ENCODE measurements around the gene FASTK.

Gene FASTK

GRCh38 chr7:151088856-151089699 lies 8.5 kb upstream of the FASTK start:
- peak overlapping the region; percentile 54 to 91 (median 77) for H3K4me3 ChIP-seq (ENCODE audit: low read depth in 1 of 5, low read length in 5 of 5)
- peak overlapping the region; percentile 74 to 95 (median 93) for H3K9ac ChIP-seq (ENCODE audit: low read length in 5 of 5)
- H3K27me3 ChIP-seq (ENCODE audit: control insufficient read depth in 5 of 5, insufficient read depth in 4 of 5, low read length in 5 of 5), result no peaks in the 10 kb centered on the region
- H3K4me1 ChIP-seq (ENCODE audit: control insufficient read depth in 5 of 5, insufficient read depth in 5 of 5, low read length in 5 of 5), result peaks cover 25 to 83% (median 76%) of the 10 kb centered on the region in 5 donors
- H3K27ac ChIP-seq (ENCODE audit: low read depth, low read length), result peak overlapping the region; percentile 99
- H3K9me3 ChIP-seq (ENCODE audit: control insufficient read depth in 5 of 5, low read length in 5 of 5), result no peaks in the 10 kb centered on the region
- H3K36me3 ChIP-seq (ENCODE audit: control insufficient read depth in 5 of 5, insufficient read depth in 5 of 5, low read length in 5 of 5), result peaks cover 0 to 7% (median 0%) of the 10 kb centered on the region in 5 donors

DNA sequence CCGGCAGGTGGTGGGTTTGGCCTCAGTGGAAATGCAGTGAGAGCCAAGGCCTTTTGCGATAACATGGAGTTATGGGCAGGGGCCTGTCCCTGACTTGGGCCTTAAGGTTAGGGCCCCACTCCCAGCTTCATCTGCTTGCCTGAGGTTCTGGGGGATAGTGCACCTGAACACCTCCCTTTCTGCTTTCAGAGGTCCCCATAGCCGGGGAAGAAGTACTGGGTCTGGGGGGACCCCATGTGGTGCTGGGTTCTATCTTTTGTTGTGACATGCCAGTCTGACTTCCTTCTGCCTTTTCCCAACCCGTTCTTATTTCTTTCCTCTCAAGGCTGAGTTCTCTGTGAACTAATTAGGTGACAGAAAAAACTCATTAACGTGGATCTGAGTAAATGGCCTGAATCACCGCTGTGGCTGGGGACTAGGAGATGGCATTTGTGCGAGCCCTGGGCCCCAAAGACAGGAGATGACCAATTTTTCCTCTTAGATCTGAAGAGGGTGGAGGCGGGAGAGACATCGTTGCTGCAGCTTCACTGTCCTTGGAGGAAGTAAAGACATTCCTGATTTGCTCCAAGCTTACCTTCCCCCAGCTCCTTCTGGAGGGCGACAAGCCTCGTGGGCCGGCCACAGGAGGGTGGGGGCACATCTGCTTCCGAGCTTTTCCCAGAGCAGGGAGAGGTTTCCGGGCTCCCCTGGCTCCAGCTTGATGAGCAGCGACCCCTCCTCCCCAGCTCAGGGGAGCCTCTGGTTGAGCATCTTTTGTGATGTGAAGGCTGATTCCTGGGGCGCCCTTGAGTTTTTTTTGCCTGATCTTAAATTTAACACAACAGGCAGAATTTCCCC lies 7.6 kb upstream of the FASTK start:
- Histone ChIP-seq H3K36me3 (ENCODE audit: control insufficient read depth in 5 of 5, insufficient read depth in 5 of 5, low read length in 5 of 5) (peaks cover 0 to 7% (median 0%) of the 10 kb centered on the region in 5 donors), H3K9me3 (ENCODE audit: control insufficient read depth in 5 of 5, low read length in 5 of 5) (no peaks in the 10 kb centered on the region), H3K4me3 (ENCODE audit: low read depth in 1 of 5, low read length in 5 of 5) (peak overlapping the region; percentile 61 to 91 (median 77)), H3K27me3 (ENCODE audit: control insufficient read depth in 5 of 5, insufficient read depth in 4 of 5, low read length in 5 of 5) (no peaks in the 10 kb centered on the region), H3K9ac (ENCODE audit: low read length in 5 of 5) (peak overlapping the region; percentile 74 to 95 (median 93)), H3K4me1 (ENCODE audit: control insufficient read depth in 5 of 5, insufficient read depth in 5 of 5, low read length in 5 of 5) (peaks cover 25 to 82% (median 77%) of the 10 kb centered on the region in 5 donors), H3K27ac (ENCODE audit: low read depth, low read length) (peak overlapping the region; percentile 99)

- peak overlapping the region; percentile 61 to 91 (median 77) for H3K4me3 ChIP-seq (ENCODE audit: low read depth in 1 of 5, low read length in 5 of 5)
- H3K27me3 ChIP-seq (ENCODE audit: control insufficient read depth in 5 of 5, insufficient read depth in 4 of 5, low read length in 5 of 5), result no peaks in the 10 kb centered on the region
- peaks cover 20 to 78% (median 73%) of the 10 kb centered on the region in 5 donors for H3K4me1 ChIP-seq (ENCODE audit: control insufficient read depth in 5 of 5, insufficient read depth in 5 of 5, low read length in 5 of 5)
- peaks cover 0 to 7% (median 0%) of the 10 kb centered on the region in 5 donors for H3K36me3 ChIP-seq (ENCODE audit: control insufficient read depth in 5 of 5, insufficient read depth in 5 of 5, low read length in 5 of 5)
- H3K27ac ChIP-seq (ENCODE audit: low read depth, low read length), result peak overlapping the region; percentile 99
- no peaks in the 10 kb centered on the region for H3K9me3 ChIP-seq (ENCODE audit: control insufficient read depth in 5 of 5, low read length in 5 of 5)
- H3K9ac ChIP-seq (ENCODE audit: low read length in 5 of 5), result peak overlapping the region; percentile 74 to 95 (median 93)
Observed at GRCh38 chr7:151087245-151088018, 6.8 kb upstream of the FASTK start.

DNA sequence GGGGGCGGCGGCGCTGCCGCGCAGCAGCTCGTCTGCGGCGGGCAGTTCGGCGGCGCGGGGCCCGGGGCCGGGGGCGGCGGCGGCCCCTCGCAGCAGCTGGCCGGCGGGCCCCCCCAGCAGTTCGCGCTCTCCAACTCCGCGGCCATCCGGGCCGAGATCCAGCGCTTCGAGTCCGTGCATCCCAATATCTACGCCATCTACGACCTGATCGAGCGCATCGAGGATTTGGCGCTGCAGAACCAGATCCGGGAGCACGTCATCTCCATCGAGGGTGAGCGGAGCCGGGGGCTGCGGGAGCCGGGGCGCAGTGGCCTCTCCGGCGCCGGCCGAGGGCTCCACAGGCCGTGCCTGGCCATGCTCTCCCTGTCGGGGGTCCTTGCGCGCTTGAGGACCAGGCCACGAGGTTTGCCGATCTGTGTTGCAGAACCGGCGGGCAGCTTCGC lies 6.2 kb upstream of the FASTK start:
- Histone ChIP-seq H3K36me3 (ENCODE audit: control insufficient read depth in 5 of 5, insufficient read depth in 5 of 5, low read length in 5 of 5) (peaks cover 0 to 1% (median 0%) of the 10 kb centered on the region in 5 donors), H3K27me3 (ENCODE audit: control insufficient read depth in 5 of 5, insufficient read depth in 4 of 5, low read length in 5 of 5) (no peaks in the 10 kb centered on the region), H3K4me1 (ENCODE audit: control insufficient read depth in 5 of 5, insufficient read depth in 5 of 5, low read length in 5 of 5) (peaks cover 20 to 78% (median 73%) of the 10 kb centered on the region in 5 donors), H3K9me3 (ENCODE audit: control insufficient read depth in 5 of 5, low read length in 5 of 5) (no peaks in the 10 kb centered on the region), H3K4me3 (ENCODE audit: low read depth in 1 of 5, low read length in 5 of 5) (peak overlapping the region; percentile 48 to 91 (median 77)), H3K27ac (ENCODE audit: low read depth, low read length) (peak overlapping the region; percentile 99), H3K9ac (ENCODE audit: low read length in 5 of 5) (peak overlapping the region; percentile 38 to 93 (median 77))

GRCh38 chr7:151085691-151086620 lies 5.3 kb upstream of the FASTK start, which contains the start of gene AGAP3:
TSS of gene AGAP3 (plus strand) at chr7:151086475. CDS start at chr7:151086742, 267 bp downstream.
- no peaks in the 10 kb centered on the region for H3K27me3 ChIP-seq (ENCODE audit: control insufficient read depth in 5 of 5, insufficient read depth in 4 of 5, low read length in 5 of 5)
- no peaks in the 10 kb centered on the region for H3K36me3 ChIP-seq (ENCODE audit: control insufficient read depth in 5 of 5, insufficient read depth in 5 of 5, low read length in 5 of 5)
- H3K27ac ChIP-seq (ENCODE audit: low read depth, low read length), result peak within 1 kb of the TSS; percentile 99
- peak within 1 kb of the TSS; percentile 38 to 93 (median 77) for H3K9ac ChIP-seq (ENCODE audit: low read length in 5 of 5)
- H3K9me3 ChIP-seq (ENCODE audit: control insufficient read depth in 5 of 5, low read length in 5 of 5), result no peaks in the 10 kb centered on the region
- H3K4me1 ChIP-seq (ENCODE audit: control insufficient read depth in 5 of 5, insufficient read depth in 5 of 5, low read length in 5 of 5), result peaks cover 13 to 78% (median 73%) of the 10 kb centered on the region in 5 donors
- peak within 1 kb of the TSS; percentile 57 to 91 (median 77) for H3K4me3 ChIP-seq (ENCODE audit: low read depth in 1 of 5, low read length in 5 of 5)

DNA sequence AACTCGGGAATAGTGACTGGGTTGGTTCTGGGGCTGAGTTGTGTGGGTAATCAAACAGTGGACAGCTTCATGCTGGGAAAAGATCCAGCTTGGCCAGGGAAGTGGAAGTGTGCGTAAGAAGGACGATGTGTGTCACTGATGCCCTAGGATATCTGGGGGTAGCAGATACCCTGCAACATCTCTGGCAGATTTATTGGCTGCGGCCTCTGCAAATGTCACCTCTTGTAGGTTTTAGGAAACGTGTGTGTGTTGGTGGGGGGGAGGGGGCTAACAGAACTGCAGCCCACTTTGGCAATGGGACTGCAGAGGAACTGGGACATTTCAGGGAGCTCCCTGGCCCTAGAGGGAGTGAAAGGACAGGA lies 4.7 kb upstream of the FASTK start:
- H3K27me3 ChIP-seq (ENCODE audit: control insufficient read depth in 5 of 5, insufficient read depth in 4 of 5, low read length in 5 of 5), result no peaks in the 10 kb centered on the region
- peaks cover 12 to 75% (median 69%) of the 10 kb centered on the region in 5 donors for H3K4me1 ChIP-seq (ENCODE audit: control insufficient read depth in 5 of 5, insufficient read depth in 5 of 5, low read length in 5 of 5)
- peak overlapping the region in 4 of 5 donors; percentile 57 to 72 (median 63) for H3K4me3 ChIP-seq (ENCODE audit: low read depth in 1 of 5, low read length in 5 of 5)
- no peaks in the 10 kb centered on the region for H3K36me3 ChIP-seq (ENCODE audit: control insufficient read depth in 5 of 5, insufficient read depth in 5 of 5, low read length in 5 of 5)
- no peaks in the 10 kb centered on the region for H3K9me3 ChIP-seq (ENCODE audit: control insufficient read depth in 5 of 5, low read length in 5 of 5)
- peak overlapping the region; percentile 84 for H3K27ac ChIP-seq (ENCODE audit: low read depth, low read length)
- H3K9ac ChIP-seq (ENCODE audit: low read length in 5 of 5), result peak overlapping the region in 4 of 5 donors; percentile 32 to 76 (median 69)

- no peaks in the 10 kb centered on the region for H3K9me3 ChIP-seq (ENCODE audit: control insufficient read depth in 5 of 5, low read length in 5 of 5)
- peaks cover 8 to 75% (median 67%) of the 10 kb centered on the region in 5 donors for H3K4me1 ChIP-seq (ENCODE audit: control insufficient read depth in 5 of 5, insufficient read depth in 5 of 5, low read length in 5 of 5)
- H3K36me3 ChIP-seq (ENCODE audit: control insufficient read depth in 5 of 5, insufficient read depth in 5 of 5, low read length in 5 of 5), result peaks cover 0 to 4% (median 0%) of the 10 kb centered on the region in 5 donors
- H3K27ac ChIP-seq (ENCODE audit: low read depth, low read length), result no peak overlapping the region
- H3K27me3 ChIP-seq (ENCODE audit: control insufficient read depth in 5 of 5, insufficient read depth in 4 of 5, low read length in 5 of 5), result no peaks in the 10 kb centered on the region
- peak overlapping the region in 2 of 5 donors; percentile 28 to 30 for H3K9ac ChIP-seq (ENCODE audit: low read length in 5 of 5)
- peak overlapping the region; percentile 10 to 95 (median 71) for H3K4me3 ChIP-seq (ENCODE audit: low read depth in 1 of 5, low read length in 5 of 5)
Observed at GRCh38 chr7:151083824-151084160, 3.2 kb upstream of the FASTK start.

DNA sequence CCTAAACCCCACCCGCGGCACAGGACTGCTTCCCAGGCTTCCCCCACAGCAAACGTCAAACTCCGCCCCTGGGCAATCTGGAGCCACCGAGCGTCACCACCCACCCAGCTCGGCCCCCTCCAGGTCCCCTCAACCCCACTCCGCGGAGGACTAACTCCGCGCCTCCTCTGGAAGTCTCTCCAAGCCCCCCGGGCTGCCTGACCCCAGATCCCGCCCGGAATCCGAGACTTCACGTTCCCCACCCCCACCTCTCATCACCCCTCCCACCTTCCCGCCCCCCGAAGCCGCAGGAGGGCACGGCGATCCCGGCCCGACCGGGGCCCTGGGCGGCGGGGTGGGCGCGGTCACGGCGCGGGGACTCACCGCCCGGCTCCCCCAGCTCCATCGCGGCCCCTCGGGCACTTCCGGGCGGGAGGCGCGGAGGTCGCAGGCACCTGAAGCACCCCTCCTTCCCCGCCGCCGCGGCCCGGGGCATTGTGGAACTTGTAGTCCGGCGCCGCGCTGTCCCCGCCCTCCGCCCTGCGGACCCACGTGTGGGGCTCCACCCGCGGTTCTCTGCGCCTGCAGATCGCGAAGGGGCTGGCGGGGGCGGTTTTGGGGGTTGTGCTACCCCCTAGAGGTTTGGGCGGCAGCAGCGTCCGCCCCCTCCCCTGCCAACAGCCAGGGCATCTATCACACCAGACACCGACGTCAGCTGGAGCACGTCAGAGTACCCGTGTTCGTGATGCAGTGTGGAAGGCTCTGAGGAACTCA lies 2.6 kb upstream of the FASTK start, which contains the start of gene TMUB1:
TSS of gene TMUB1 (minus strand) at position 423 of the 753 bp plus-strand sequence. CDS start 930 bp downstream, outside the sequence.
- Histone ChIP-seq H3K27me3 (ENCODE audit: control insufficient read depth in 5 of 5, insufficient read depth in 4 of 5, low read length in 5 of 5) (no peaks in the 10 kb centered on the region), H3K9ac (ENCODE audit: low read length in 5 of 5) (peak within 1 kb of the TSS; percentile 38 to 86 (median 82)), H3K27ac (ENCODE audit: low read depth, low read length) (peak within 1 kb of the TSS; percentile 94), H3K4me3 (ENCODE audit: low read depth in 1 of 5, low read length in 5 of 5) (peak within 1 kb of the TSS; percentile 66 to 95 (median 72)), H3K36me3 (ENCODE audit: control insufficient read depth in 5 of 5, insufficient read depth in 5 of 5, low read length in 5 of 5) (peaks cover 0 to 4% (median 0%) of the 10 kb centered on the region in 5 donors), H3K4me1 (ENCODE audit: control insufficient read depth in 5 of 5, insufficient read depth in 5 of 5, low read length in 5 of 5) (peaks cover 8 to 75% (median 67%) of the 10 kb centered on the region in 5 donors), H3K9me3 (ENCODE audit: control insufficient read depth in 5 of 5, low read length in 5 of 5) (no peaks in the 10 kb centered on the region)
